ENCODE data around the gene PRKN.
"Not testable (repeated sequence)": the region's sequence is repeated elsewhere in the genome, so short reads cannot be mapped to it uniquely, and the experiment has no call there.

The PRKN gene

DNA sequence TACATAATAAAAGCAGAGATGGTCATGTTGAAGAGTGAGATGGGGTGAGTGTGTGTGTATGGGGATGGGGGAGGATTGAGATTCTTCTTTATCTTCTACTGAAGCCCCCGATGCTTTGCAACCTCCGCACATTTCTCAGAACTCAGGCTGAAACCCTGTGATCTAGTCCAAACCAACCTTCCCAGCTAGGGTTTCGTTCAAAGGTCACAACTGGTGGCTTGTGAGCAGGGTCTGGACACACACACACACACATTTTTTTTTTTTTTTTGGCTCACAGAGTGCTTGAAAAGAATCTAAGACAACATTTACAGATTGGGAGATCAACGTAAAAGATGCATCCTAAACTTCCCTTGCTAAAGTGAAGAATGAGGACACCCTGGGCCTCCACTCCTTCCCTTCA is 1228.7 kb downstream of the PRKN start:
- DNase-seq = no peak
- H3K27me3 Mint-ChIP-seq (ENCODE audit: low read depth, poor library complexity) = peaks cover 26% of the 10 kb centered on the region
- no peak overlapping the region for H3K27ac Mint-ChIP-seq
- peaks cover under 1% of the 10 kb centered on the region for H3K9me3 Mint-ChIP-seq
- H3K4me1 Mint-ChIP-seq = peaks cover 17% of the 10 kb centered on the region
- H3K36me3 Mint-ChIP-seq (ENCODE audit: low read depth) = no peaks in the 10 kb centered on the region
- no peak overlapping the region for H3K4me3 Mint-ChIP-seq
- TF ChIP-seq, protein P1, sequence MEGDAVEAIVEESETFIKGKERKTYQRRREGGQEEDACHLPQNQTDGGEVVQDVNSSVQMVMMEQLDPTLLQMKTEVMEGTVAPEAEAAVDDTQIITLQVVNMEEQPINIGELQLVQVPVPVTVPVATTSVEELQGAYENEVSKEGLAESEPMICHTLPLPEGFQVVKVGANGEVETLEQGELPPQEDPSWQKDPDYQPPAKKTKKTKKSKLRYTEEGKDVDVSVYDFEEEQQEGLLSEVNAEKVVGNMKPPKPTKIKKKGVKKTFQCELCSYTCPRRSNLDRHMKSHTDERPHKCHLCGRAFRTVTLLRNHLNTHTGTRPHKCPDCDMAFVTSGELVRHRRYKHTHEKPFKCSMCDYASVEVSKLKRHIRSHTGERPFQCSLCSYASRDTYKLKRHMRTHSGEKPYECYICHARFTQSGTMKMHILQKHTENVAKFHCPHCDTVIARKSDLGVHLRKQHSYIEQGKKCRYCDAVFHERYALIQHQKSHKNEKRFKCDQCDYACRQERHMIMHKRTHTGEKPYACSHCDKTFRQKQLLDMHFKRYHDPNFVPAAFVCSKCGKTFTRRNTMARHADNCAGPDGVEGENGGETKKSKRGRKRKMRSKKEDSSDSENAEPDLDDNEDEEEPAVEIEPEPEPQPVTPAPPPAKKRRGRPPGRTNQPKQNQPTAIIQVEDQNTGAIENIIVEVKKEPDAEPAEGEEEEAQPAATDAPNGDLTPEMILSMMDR (IDR thresholded peaks at IDR 0.05) = no peak

DNA sequence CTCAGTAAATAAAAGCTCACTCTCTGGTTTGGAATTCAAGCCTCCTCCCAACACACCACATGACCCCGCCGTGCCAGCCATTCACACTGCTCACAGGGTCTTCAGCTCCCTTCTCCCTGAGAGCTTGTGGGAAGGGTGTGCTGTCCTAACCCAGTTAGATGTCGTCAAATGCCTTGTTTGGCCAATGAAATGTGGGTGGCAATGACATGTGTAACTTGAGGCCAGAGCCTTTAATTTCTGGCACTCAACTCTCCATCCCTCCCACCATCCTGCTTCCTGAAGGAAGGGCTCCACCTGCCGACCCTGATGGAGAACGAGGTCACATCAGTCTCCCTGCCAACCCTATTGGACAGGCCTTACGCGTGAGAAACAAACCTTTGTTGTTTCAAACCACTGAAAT is 1229.2 kb downstream of the PRKN start:
- Mint-ChIP-seq H3K27me3 (ENCODE audit: low read depth, poor library complexity) (peaks cover 26% of the 10 kb centered on the region), H3K36me3 (ENCODE audit: low read depth) (no peaks in the 10 kb centered on the region), H3K4me1 (peaks cover 17% of the 10 kb centered on the region), H3K27ac (peak overlapping the region; percentile 45), H3K4me3 (no peak overlapping the region), H3K9me3 (no peaks in the 10 kb centered on the region)
- TF ChIP-seq, protein P1 (IDR thresholded peaks at IDR 0.05) = no peak
- DNase-seq = peak; percentile 46

DNA sequence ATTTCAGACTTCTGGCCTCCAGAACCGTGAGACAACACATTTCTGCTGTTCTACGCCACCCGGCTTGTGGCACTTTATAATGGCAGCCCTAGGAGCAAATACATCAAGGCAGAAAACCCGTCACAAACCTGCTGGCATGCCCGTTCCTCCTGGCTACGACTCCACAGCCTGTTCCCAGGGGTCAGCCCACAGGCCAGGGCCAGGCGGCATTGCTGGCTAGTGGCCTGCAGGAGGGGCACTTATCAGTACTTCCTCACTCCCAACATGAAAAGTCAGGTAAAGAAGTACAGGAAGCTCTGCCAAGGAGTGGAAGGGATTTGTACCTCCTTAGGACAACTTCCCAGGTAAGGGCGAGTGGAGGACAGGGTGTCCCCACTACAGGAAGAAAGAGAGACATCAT is 1230.6 kb downstream of the PRKN start:
- Mint-ChIP-seq H3K36me3 (ENCODE audit: low read depth) (no peaks in the 10 kb centered on the region), H3K27ac (no peak overlapping the region), H3K4me1 (peaks cover 12% of the 10 kb centered on the region), H3K4me3 (no peak overlapping the region), H3K27me3 (ENCODE audit: low read depth, poor library complexity) (peaks cover 19% of the 10 kb centered on the region), H3K9me3 (no peaks in the 10 kb centered on the region)
- TF ChIP-seq, protein P1 (IDR thresholded peaks at IDR 0.05) = no peak
- DNase-seq = no peak

DNA sequence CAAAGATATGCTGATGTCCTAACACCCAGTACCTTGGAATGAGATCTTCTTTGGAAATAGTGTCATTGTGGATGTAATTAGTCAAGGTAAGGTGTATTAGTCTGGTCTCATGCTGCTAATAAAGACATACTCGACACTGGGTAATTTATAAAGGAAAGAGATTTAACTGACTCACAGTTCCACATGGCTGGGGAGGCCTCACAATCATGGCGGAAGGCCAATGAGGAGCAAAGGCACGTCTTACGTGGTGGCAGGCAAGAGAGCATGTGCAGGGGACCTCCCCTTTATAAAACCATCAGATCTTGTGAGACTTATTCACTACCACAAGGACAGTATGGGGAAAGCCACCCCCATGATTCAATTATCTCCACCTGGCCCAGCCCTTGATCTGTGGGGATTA is 1231.3 kb downstream of the PRKN start:
- H3K27ac Mint-ChIP-seq; H3K4me3 Mint-ChIP-seq; H3K36me3 Mint-ChIP-seq (ENCODE audit: low read depth); H3K9me3 Mint-ChIP-seq; DNase-seq: not testable (repeated sequence)
- H3K4me1 Mint-ChIP-seq = peaks cover 12% of the 10 kb centered on the region
- H3K27me3 Mint-ChIP-seq (ENCODE audit: low read depth, poor library complexity) = peaks cover 13% of the 10 kb centered on the region

DNA sequence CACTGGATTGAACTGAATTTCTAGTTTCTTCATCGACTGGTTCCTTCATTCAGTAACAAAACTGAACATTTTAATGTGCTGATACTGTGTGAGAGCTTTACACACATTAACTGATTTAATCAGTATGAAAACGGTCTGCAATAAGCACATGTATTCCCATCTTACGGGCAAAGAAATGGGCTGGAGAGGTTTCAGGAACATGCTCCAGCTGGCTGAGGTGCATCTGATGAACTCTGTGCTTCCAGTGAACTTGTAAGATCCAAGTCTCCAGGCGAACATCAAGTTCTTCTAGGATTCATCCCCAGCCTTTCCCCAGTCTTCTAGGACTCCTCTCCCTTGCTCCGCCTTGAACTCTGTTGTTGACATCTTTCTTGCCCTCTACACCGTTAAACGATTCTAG is 1233.0 kb downstream of the PRKN start:
- DNase-seq = no peak
- Mint-ChIP-seq H3K36me3 (ENCODE audit: low read depth) (no peaks in the 10 kb centered on the region), H3K4me1 (peaks cover 12% of the 10 kb centered on the region), H3K9me3 (no peaks in the 10 kb centered on the region), H3K4me3 (no peak overlapping the region), H3K27ac (no peak overlapping the region), H3K27me3 (ENCODE audit: low read depth, poor library complexity) (peaks cover 3% of the 10 kb centered on the region)
- TF ChIP-seq, protein P1 (IDR thresholded peaks at IDR 0.05) = no peak

DNA sequence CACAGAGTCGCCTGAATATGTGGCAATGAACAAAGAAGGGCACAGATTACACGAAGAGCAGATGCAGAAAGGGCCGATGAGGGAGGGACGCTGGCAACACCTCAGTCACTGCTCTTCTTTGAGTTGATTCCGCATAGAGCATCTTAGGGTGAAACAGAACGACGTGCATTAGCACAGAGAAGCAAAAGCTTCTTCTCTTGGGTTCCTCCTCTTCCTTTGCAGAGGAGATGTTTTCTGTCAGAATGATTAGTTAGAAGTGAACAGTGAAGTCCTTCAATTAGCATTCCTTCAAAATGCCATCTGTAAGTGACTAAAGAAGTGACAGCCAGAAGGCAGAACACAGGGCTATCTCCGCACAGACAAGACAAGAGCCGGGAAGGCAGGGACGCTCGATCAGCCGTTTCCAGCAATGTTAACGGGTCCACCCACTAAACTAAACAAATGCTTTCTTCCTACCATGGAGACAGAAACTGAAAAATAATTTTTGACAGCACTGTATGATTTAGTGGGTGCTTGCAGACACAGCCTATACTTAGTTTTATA is 1233.9 kb downstream of the PRKN start:
- Mint-ChIP-seq H3K4me3 (no peak overlapping the region), H3K4me1 (peaks cover 12% of the 10 kb centered on the region), H3K9me3 (no peaks in the 10 kb centered on the region), H3K36me3 (ENCODE audit: low read depth) (no peaks in the 10 kb centered on the region), H3K27me3 (ENCODE audit: low read depth, poor library complexity) (peaks cover 3% of the 10 kb centered on the region), H3K27ac (no peak overlapping the region)
- no peak for DNase-seq
- TF ChIP-seq, protein P1 (IDR thresholded peaks at IDR 0.05) = no peak

All from nephron progenitor cell (in vitro differentiated cells).